GM23248 (cell line): ENCODE data around the gene TCEAL3. TPM values are rescaled to one million over a fixed set of nuclear protein-coding genes. Genes with fewer than 3 reads are reported as not detected.

Source experiments
- DNase-seq: peaks from one replicate; pipeline ENCODE4 v3.0.0-alpha.2; 2015
- H2AFZ ChIP-seq: fragments of 200-600 bp; sonication (generic); 2 replicates; pipeline ENCODE4 v1.6.1; 2016; ENCODE audit warnings: antibody characterized with exemption
- H3F3A ChIP-seq: fragments of 200-600 bp; sonication (generic); 2 replicates; pipeline ENCODE4 v1.6.1; 2016; ENCODE audit warnings: mild to moderate bottlenecking, antibody characterized with exemption, mixed run types; ENCODE audit not compliant: insufficient read depth
- H3K27ac ChIP-seq: fragments of 200-600 bp; sonication (generic); 2 replicates; pipeline ENCODE4 v1.5.1; 2016; ENCODE audit warnings: mild to moderate bottlenecking
- H3K27me3 ChIP-seq: fragments of 200-600 bp; sonication (generic); replicated peaks from 2 replicates; pipeline ENCODE4 v1.6.1; 2016; ENCODE audit warnings: mild to moderate bottlenecking; ENCODE audit not compliant: insufficient read depth
- H3K36me3 ChIP-seq: fragments of 200-600 bp; sonication (generic); 2 replicates; pipeline ENCODE4 v1.6.1; 2016; ENCODE audit warnings: low read depth, mild to moderate bottlenecking
- H3K4me1 ChIP-seq: fragments of 200-600 bp; sonication (generic); 2 replicates; pipeline ENCODE4 v1.6.1; 2016; ENCODE audit warnings: mild to moderate bottlenecking; ENCODE audit not compliant: insufficient read depth
- H3K4me2 ChIP-seq: fragments of 200-600 bp; sonication (generic); one replicate; pipeline ENCODE4 v1.6.1; 2016; ENCODE audit warnings: mild to moderate bottlenecking; ENCODE audit not compliant: unreplicated experiment
- H3K4me3 ChIP-seq: fragments of 200-600 bp; sonication (generic); 2 replicates; pipeline ENCODE4 v1.5.1; 2016; ENCODE audit warnings: mild to moderate bottlenecking
- H3K79me2 ChIP-seq: fragments of 200-600 bp; sonication (generic); 2 replicates; pipeline ENCODE4 v1.6.1; 2016; ENCODE audit warnings: mild to moderate bottlenecking; ENCODE audit not compliant: insufficient read depth
- H3K9ac ChIP-seq: fragments of 200-600 bp; sonication (generic); 2 replicates; pipeline ENCODE4 v1.6.1; 2016; ENCODE audit warnings: mild to moderate bottlenecking
- H3K9me2 ChIP-seq: fragments of 200-600 bp; sonication (generic); 2 replicates; pipeline ENCODE4 v1.6.1; 2016; ENCODE audit warnings: mixed run types, mild to moderate bottlenecking, moderate library complexity; ENCODE audit not compliant: insufficient read depth
- H3K9me3 ChIP-seq: fragments of 200-600 bp; sonication (generic); one replicate; pipeline ENCODE4 v1.6.1; 2017; ENCODE audit warnings: low read depth
- H4K20me1 ChIP-seq: fragments of 200-600 bp; sonication (generic); 2 replicates; pipeline ENCODE4 v1.6.0; 2016; ENCODE audit not compliant: insufficient read depth
- EZH2 ChIP-seq: fragments of 200-600 bp; sonication (generic); IDR thresholded peaks from 2 replicates; pipeline ENCODE4 v1.6.1; 2018; ENCODE audit warnings: antibody characterized with exemption, mild to moderate bottlenecking; ENCODE audit not compliant: insufficient read depth, poor library complexity, severe bottlenecking
- EZH2phosphoT487 ChIP-seq: fragments of 200-600 bp; sonication (generic); IDR thresholded peaks from 2 replicates; pipeline ENCODE4 v1.6.1; 2018; ENCODE audit warnings: antibody characterized with exemption, moderate library complexity, mild to moderate bottlenecking, low read depth; ENCODE audit not compliant: insufficient read depth
- WGBS, 2 experiments: methylation state at CpG; one replicate each; pipeline ENCODE4 v1.1.6; 2015 to 2017; ENCODE audit warnings: low lambda C conversion rate in 2 of 2, low coverage in 1 of 2; ENCODE audit errors: missing lambda C conversion rate in 2 of 2; 5-methylcytosine and 5-hydroxymethylcytosine counted together
- in situ Hi-C: fragments of 300-500 bp; cut with MboI; formaldehyde crosslinking; loops from 2 replicates; pipeline ENCODE4 v1.15.0; 2020
- polyA plus RNA-seq: library from polyadenylated mRNA; unstranded; fragments of >200 nt; fragmentation: Nextera tagmentation; extraction: Ambion mirVana; gene quantifications from 2 replicates; pipeline ENCODE4 v1.2.1, GENCODE V29; 2016
- total RNA-seq: library from RNA; depleted of rRNA; stranded (reverse); fragments of >200 nt; shearing (Covaris generic); gene quantifications from 2 replicates; pipeline ENCODE4 v1.2.3, GENCODE V29; 2014

The TCEAL3 gene
- total and polyA plus RNA-seq, 2 experiments from 2014 or later: 33.4 to 58.1 TPM

- H3K9ac ChIP-seq: peak within 1 kb of the TSS; percentile 85
- no peaks in the 10 kb centered on the region for H3K9me2 ChIP-seq
Measured at GRCh38 chrX:103628386-103629317, 20.9 kb downstream of the TCEAL3 start, which contains the start of gene TCEAL1. Gene TCEAL1, plus strand, starts transcription at chrX:103628975. Its CDS starts 942 bp downstream, at chrX:103629917.

GRCh38 chrX:103629318-103630170 is 21.8 kb downstream of the TCEAL3 start:
- Histone ChIP-seq H3F3A (peaks cover 6% of the 10 kb centered on the region; the same call in 1 of the 2 replicates), H3K9me3 (no peaks in the 10 kb centered on the region), H3K27me3 (no peaks in the 10 kb centered on the region), H4K20me1 (no peaks in the 10 kb centered on the region), H3K9ac (peak overlapping the region; percentile 85), H3K36me3 (no peaks in the 10 kb centered on the region), H3K79me2 (peaks cover 10% of the 10 kb centered on the region), H3K4me3 (peak overlapping the region; percentile 84), H3K9me2 (no peaks in the 10 kb centered on the region), H3K4me2 (peak overlapping the region; percentile 92), H3K27ac (peak overlapping the region; percentile 80), H2AFZ (peak overlapping the region; percentile 95), H3K4me1 (peaks cover 18% of the 10 kb centered on the region)
- in situ Hi-C loops: no loop called here
- TF ChIP-seq EZH2: no peak
- no peak for TF ChIP-seq EZH2phosphoT487
- 0% methylated on average over 28 to 46 of the region's 49 CpGs for WGBS, 2 experiments
- peak; percentile 73 for DNase-seq

More at GRCh38 chrX:103628386-103629317, 20.9 kb downstream of the TCEAL3 start, which contains the start of gene TCEAL1:
- peak within 1 kb of the TSS; percentile 95 for H2AFZ ChIP-seq
- H3K27ac ChIP-seq: peak within 1 kb of the TSS; percentile 80
- peak within 1 kb of the TSS; percentile 92 for H3K4me2 ChIP-seq
- 1 to 3% methylated on average over 12 to 32 of the region's 32 CpGs for WGBS, 2 experiments
- no peaks in the 10 kb centered on the region for H4K20me1 ChIP-seq
- no peak for TF ChIP-seq EZH2phosphoT487
- TF ChIP-seq EZH2: no peak
- no peaks in the 10 kb centered on the region for H3K9me3 ChIP-seq
- no peaks in the 10 kb centered on the region for H3K27me3 ChIP-seq
- no peaks in the 10 kb centered on the region for H3K36me3 ChIP-seq
- peak; percentile 63 for DNase-seq
- H3F3A ChIP-seq: peaks cover 6% of the 10 kb centered on the region; the same call in 1 of the 2 replicates
- peaks cover 10% of the 10 kb centered on the region for H3K79me2 ChIP-seq
- in situ Hi-C loops: no loop called here
- H3K4me1 ChIP-seq: peaks cover 18% of the 10 kb centered on the region
- H3K4me3 ChIP-seq: peak within 1 kb of the TSS; percentile 84

- peaks cover 10% of the 10 kb centered on the region for H3K79me2 ChIP-seq
- peaks cover 18% of the 10 kb centered on the region for H3K4me1 ChIP-seq
- in situ Hi-C loops: no loop called here
- no peaks in the 10 kb centered on the region for H4K20me1 ChIP-seq
- peak overlapping the region; percentile 95 for H2AFZ ChIP-seq
- H3K9me3 ChIP-seq: no peaks in the 10 kb centered on the region
- peak overlapping the region; percentile 92 for H3K4me2 ChIP-seq
- peaks cover 6% of the 10 kb centered on the region; the same call in 1 of the 2 replicates for H3F3A ChIP-seq
- H3K36me3 ChIP-seq: no peaks in the 10 kb centered on the region
- WGBS, 2 experiments: 2 to 8% methylated on average over 6 of the region's 6 CpGs
- no peaks in the 10 kb centered on the region for H3K9me2 ChIP-seq
- H3K27me3 ChIP-seq: no peaks in the 10 kb centered on the region
- peak overlapping the region; percentile 84 for H3K4me3 ChIP-seq
- peak overlapping the region; percentile 80 for H3K27ac ChIP-seq
- H3K9ac ChIP-seq: peak overlapping the region; percentile 85
- no peak for TF ChIP-seq EZH2phosphoT487
- TF ChIP-seq EZH2: no peak
- no peak for DNase-seq
Measured at GRCh38 chrX:103630171-103630511, 22.4 kb downstream of the TCEAL3 start.

GRCh38 chrX:103631145-103631544 is 23.4 kb downstream of the TCEAL3 start:
- H3F3A ChIP-seq: peaks cover 6% of the 10 kb centered on the region; the same call in 1 of the 2 replicates
- WGBS, 2 experiments: 99 to 100% methylated on average over 5 of the region's 5 CpGs

More at GRCh38 chrX:103631145-103631544, 23.4 kb downstream of the TCEAL3 start:
- Histone ChIP-seq H3K36me3 (no peaks in the 10 kb centered on the region), H3K9me2 (no peaks in the 10 kb centered on the region), H3K9ac (no peak overlapping the region), H3K79me2 (peaks cover 10% of the 10 kb centered on the region), H3K4me1 (peaks cover 18% of the 10 kb centered on the region), H3K4me2 (no peak overlapping the region), H4K20me1 (no peaks in the 10 kb centered on the region), H3K27ac (no peak overlapping the region), H2AFZ (no peak overlapping the region), H3K9me3 (no peaks in the 10 kb centered on the region), H3K27me3 (no peaks in the 10 kb centered on the region), H3K4me3 (no peak overlapping the region)
- TF ChIP-seq EZH2phosphoT487 (no peak), EZH2 (no peak)
- in situ Hi-C loops: no loop called here
- DNase-seq: no peak
